HG03378 (cell line): ENCODE measurements around the gene KCNIP1.

Experiments used
- ATAC-seq: cut with Tn5 transposase; IDR thresholded peaks from one replicate; pipeline ENCODE4 v1.9.1; 2021; ENCODE audit warnings: mild to moderate bottlenecking, moderate library complexity; ENCODE audit not compliant: unreplicated experiment

KCNIP1 gene

GRCh38 chr5:170590566-170590965, 86.7 kb downstream of the KCNIP1 start:
- no peak for ATAC-seq

GRCh38 chr5:170591054-170591453, 87.2 kb downstream of the KCNIP1 start:
- no peak for ATAC-seq

- no peak for ATAC-seq
Measured at GRCh38 chr5:170596482-170597044, 92.7 kb downstream of the KCNIP1 start.

GRCh38 chr5:170597109-170597751, 93.4 kb downstream of the KCNIP1 start:
- no peak for ATAC-seq

- ATAC-seq = no peak
Measured at GRCh38 chr5:170597872-170598271, 94.1 kb downstream of the KCNIP1 start.

- no peak for ATAC-seq
Measured at GRCh38 chr5:170599756-170600155, 95.9 kb downstream of the KCNIP1 start.

- no peak for ATAC-seq
Measured at GRCh38 chr5:170601619-170602018, 97.8 kb downstream of the KCNIP1 start.

- ATAC-seq = no peak
Measured at GRCh38 chr5:170603109-170603508, 99.3 kb downstream of the KCNIP1 start.

GRCh38 chr5:170603578-170604565, 100.1 kb downstream of the KCNIP1 start:
- ATAC-seq = no peak

GRCh38 chr5:170606941-170607340, 103.1 kb downstream of the KCNIP1 start:
- no peak for ATAC-seq

GRCh38 chr5:170611449-170612090, 107.8 kb downstream of the KCNIP1 start:
- ATAC-seq = no peak

- no peak for ATAC-seq
Measured at GRCh38 chr5:170612256-170612678, 108.4 kb downstream of the KCNIP1 start.

- ATAC-seq = no peak
Measured at GRCh38 chr5:170614065-170614490, 110.3 kb downstream of the KCNIP1 start.

GRCh38 chr5:170614720-170615119, 110.9 kb downstream of the KCNIP1 start:
- no peak for ATAC-seq

- no peak for ATAC-seq
Measured at GRCh38 chr5:170617533-170618490, 114.0 kb downstream of the KCNIP1 start.

GRCh38 chr5:170619869-170620268, 116.0 kb downstream of the KCNIP1 start:
- no peak for ATAC-seq

- ATAC-seq = no peak
Measured at GRCh38 chr5:170622933-170623332, 119.1 kb downstream of the KCNIP1 start.

- no peak for ATAC-seq
Measured at GRCh38 chr5:170623576-170624181, 119.9 kb downstream of the KCNIP1 start.
